Neural progenitor cell (in vitro differentiated cells): ENCODE measurements around the gene FGF4.

ENCODE experiments used
- EZH2 ChIP-seq: fragments of 200-600 bp; sonication (generic); IDR thresholded peaks from 2 replicates; pipeline ENCODE4 v1.6.1; 2017; ENCODE audit warnings: antibody characterized with exemption, mild to moderate bottlenecking, moderate library complexity
- TF ChIP-seq, protein P1 (sequence below): fragments of 200-600 bp; sonication (generic); IDR thresholded peaks from 2 replicates; pipeline ENCODE4 v1.5.1; 2017; ENCODE audit warnings: antibody characterized with exemption, mild to moderate bottlenecking

DNA sequence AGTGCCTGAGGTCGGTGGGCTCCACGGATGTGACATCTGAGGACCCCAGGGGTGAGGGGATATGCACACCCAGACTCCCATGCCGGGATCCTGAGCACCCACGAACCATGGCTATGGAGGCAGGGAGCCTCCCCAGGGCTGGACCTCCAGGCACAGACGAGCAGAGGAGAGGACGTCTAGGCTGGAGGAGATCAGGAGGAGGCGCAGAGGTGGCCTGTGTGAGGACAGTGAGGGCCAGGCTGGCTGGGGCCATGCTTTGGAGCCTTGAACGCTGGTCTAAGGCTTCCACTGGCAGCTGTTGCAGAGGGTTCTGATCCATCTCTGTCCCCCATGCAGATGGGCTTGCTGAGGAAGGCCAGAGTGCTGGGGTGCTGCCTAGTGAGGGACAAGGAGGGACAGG, 29.0 kb downstream of the FGF4 start:
- no peak for TF ChIP-seq EZH2
- TF ChIP-seq, protein P1, sequence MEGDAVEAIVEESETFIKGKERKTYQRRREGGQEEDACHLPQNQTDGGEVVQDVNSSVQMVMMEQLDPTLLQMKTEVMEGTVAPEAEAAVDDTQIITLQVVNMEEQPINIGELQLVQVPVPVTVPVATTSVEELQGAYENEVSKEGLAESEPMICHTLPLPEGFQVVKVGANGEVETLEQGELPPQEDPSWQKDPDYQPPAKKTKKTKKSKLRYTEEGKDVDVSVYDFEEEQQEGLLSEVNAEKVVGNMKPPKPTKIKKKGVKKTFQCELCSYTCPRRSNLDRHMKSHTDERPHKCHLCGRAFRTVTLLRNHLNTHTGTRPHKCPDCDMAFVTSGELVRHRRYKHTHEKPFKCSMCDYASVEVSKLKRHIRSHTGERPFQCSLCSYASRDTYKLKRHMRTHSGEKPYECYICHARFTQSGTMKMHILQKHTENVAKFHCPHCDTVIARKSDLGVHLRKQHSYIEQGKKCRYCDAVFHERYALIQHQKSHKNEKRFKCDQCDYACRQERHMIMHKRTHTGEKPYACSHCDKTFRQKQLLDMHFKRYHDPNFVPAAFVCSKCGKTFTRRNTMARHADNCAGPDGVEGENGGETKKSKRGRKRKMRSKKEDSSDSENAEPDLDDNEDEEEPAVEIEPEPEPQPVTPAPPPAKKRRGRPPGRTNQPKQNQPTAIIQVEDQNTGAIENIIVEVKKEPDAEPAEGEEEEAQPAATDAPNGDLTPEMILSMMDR, result no peak
